HepG2 (cell line): ENCODE results near the gene BANP. TPM values are rescaled to one million over a fixed set of nuclear protein-coding genes. Genes with fewer than 3 reads are reported as not detected.

ENCODE experiments used
- BORCS8-MEF2B ChIP-seq: sonication (generic); formaldehyde crosslinking; IDR thresholded peaks from 2 replicates; pipeline ENCODE4 v1.8.0; 2022; ENCODE audit warnings: mild to moderate bottlenecking, missing genetic modification reagents
- CHD4 ChIP-seq: fragments of 200-600 bp; sonication (generic); IDR thresholded peaks from 2 replicates; pipeline ENCODE4 v1.7.0; 2017; ENCODE audit warnings: mild to moderate bottlenecking, low read length, borderline replicate concordance
- ETV5 ChIP-seq: IDR thresholded peaks from 2 replicates; pipeline ENCODE4 v1.6.1; 2018; ENCODE audit warnings: missing biosample characterization, missing genetic modification reagents, inconsistent platforms, borderline replicate concordance
- FOXC1 ChIP-seq: sonication (generic); formaldehyde crosslinking; IDR thresholded peaks from 2 replicates; pipeline ENCODE4 v1.8.0; 2022; ENCODE audit warnings: mild to moderate bottlenecking, missing genetic modification reagents, borderline replicate concordance
- GMEB2 ChIP-seq: IDR thresholded peaks from 2 replicates; pipeline ENCODE4 v1.6.1; 2016; ENCODE audit warnings: missing biosample characterization, missing genetic modification reagents, low read depth
- GTF2F1 ChIP-seq: fragments of 150-350 bp; IDR thresholded peaks from 2 replicates; pipeline ENCODE4 v1.6.1; 2014; ENCODE audit warnings: low read length
- KLF11 ChIP-seq: IDR thresholded peaks from 2 replicates; pipeline ENCODE4 v1.6.1; 2016; ENCODE audit warnings: missing compliant biosample characterization
- KMT2B ChIP-seq: IDR thresholded peaks from 2 replicates; pipeline ENCODE4 v1.6.1; 2016; ENCODE audit warnings: missing genetic modification reagents, missing compliant biosample characterization
- MAF1 ChIP-seq: sonication (generic); formaldehyde crosslinking; IDR thresholded peaks from 2 replicates; pipeline ENCODE4 v1.5.0; 2020; ENCODE audit warnings: missing genetic modification reagents, borderline replicate concordance
- MXD4 ChIP-seq: IDR thresholded peaks from 2 replicates; pipeline ENCODE4 v1.6.1; 2016; ENCODE audit warnings: mild to moderate bottlenecking, missing biosample characterization, missing genetic modification reagents
- NBN ChIP-seq: fragments of 450-650 bp; conservative IDR thresholded peaks from 2 replicates; pipeline ENCODE4 v1.6.1; 2017
- NR2F1 ChIP-seq, 2 experiments: fragments of 450-650 bp in 1 of 2; formaldehyde crosslinking in 1 of 2; IDR thresholded peaks; 2 replicates each; pipeline versions ENCODE4 v1.5.0 to v1.6.1; 2016 to 2020; ENCODE audit warnings: mild to moderate bottlenecking in 1 of 2, missing compliant biosample characterization in 1 of 2, missing genetic modification reagents in 1 of 2, moderate library complexity in 1 of 2
- RERE ChIP-seq: IDR thresholded peaks from 2 replicates; pipeline ENCODE4 v1.6.1; 2016; ENCODE audit warnings: low read depth, missing genetic modification reagents, missing compliant biosample characterization
- RXRA ChIP-seq: sonication (generic); formaldehyde crosslinking; IDR thresholded peaks from 2 replicates; pipeline ENCODE4 v1.5.1; 2020; ENCODE audit warnings: missing genetic modification reagents
- SRF ChIP-seq: IDR thresholded peaks from 2 replicates; pipeline ENCODE4 v1.6.1; 2011; ENCODE audit warnings: mild to moderate bottlenecking, low read depth, low read length, moderate library complexity
- TCF7 ChIP-seq: sonication (generic); IDR thresholded peaks from 2 replicates; pipeline ENCODE4 v1.6.1; 2016; ENCODE audit warnings: antibody characterized with exemption, low read depth
- THYN1 ChIP-seq: sonication (generic); formaldehyde crosslinking; IDR thresholded peaks from 2 replicates; pipeline ENCODE4 v1.8.1; 2023; ENCODE audit warnings: low read depth, mild to moderate bottlenecking, moderate library complexity, missing genetic modification reagents, borderline replicate concordance
- ZKSCAN5 ChIP-seq: sonication (generic); formaldehyde crosslinking; IDR thresholded peaks from 2 replicates; pipeline ENCODE4 v1.5.1; 2020; ENCODE audit warnings: mild to moderate bottlenecking, missing genetic modification reagents
- ZNF18 ChIP-seq: sonication (generic); formaldehyde crosslinking; IDR thresholded peaks from 2 replicates; pipeline ENCODE4 v1.8.0; 2022; ENCODE audit warnings: mild to moderate bottlenecking, missing genetic modification reagents; ENCODE audit not compliant: insufficient replicate concordance
- ZNF354B ChIP-seq: sonication (generic); formaldehyde crosslinking; IDR thresholded peaks from 2 replicates; pipeline ENCODE4 v1.8.0; 2022; ENCODE audit warnings: mild to moderate bottlenecking, missing genetic modification reagents
- ZNF776 ChIP-seq: sonication (generic); formaldehyde crosslinking; IDR thresholded peaks from 2 replicates; pipeline ENCODE4 v1.4.0; 2020; ENCODE audit warnings: mild to moderate bottlenecking, missing genetic modification reagents
- ZNF816 ChIP-seq: sonication (generic); formaldehyde crosslinking; IDR thresholded peaks from 2 replicates; pipeline ENCODE4 v1.8.0; 2022; ENCODE audit warnings: missing genetic modification reagents, mild to moderate bottlenecking, borderline replicate concordance
- polyA plus RNA-seq, 8 experiments: library from polyadenylated mRNA; depleted of rRNA in 3 of 8; stranded (reverse) in 7 of 8; unstranded in 1 of 8; fragments of >200 nt; fragmentation: Illumina TruSeq in 4 of 8; extraction: Trizol in 4 of 8; gene quantifications; 2 replicates each; pipeline versions ENCODE4 v1.2.1 to v1.2.3, GENCODE V29; 2011 to 2016; ENCODE audit warnings: low read depth in 4 of 8, missing spikeins in 1 of 8, mixed read lengths in 1 of 8; ENCODE audit not compliant: insufficient read depth in 1 of 8
- total RNA-seq, 5 experiments: library from RNA; depleted of rRNA; stranded (reverse); fragments of >200 nt; fragmentation: Illumina TruSeq; extraction: Trizol; gene quantifications; 2 replicates each; pipeline ENCODE4 v1.2.3, GENCODE V29; 2016; ENCODE audit warnings: low read depth in 1 of 5

The BANP gene
- total and polyA plus RNA-seq, 2 of the 13 experiments (the other 11 are each of a cell fraction or from before 2014, with no cell fraction given): 20.2 to 23.8 TPM

- 0 out of 2 replicates have a peak, but pooled peaks have one; percentile 43 for TF ChIP-seq FOXC1 (CRISPR knock-in tag)
- TF ChIP-seq SRF: no peak
- no peak for TF ChIP-seq THYN1 (CRISPR knock-in tag)
- no peak for TF ChIP-seq ZNF816
- peak; percentile 77 for TF ChIP-seq BORCS8-MEF2B (CRISPR knock-in tag)
- TF ChIP-seq ETV5 (CRISPR knock-in tag): peak; percentile 35; the same call in 1 of the 2 replicates
- TF ChIP-seq RXRA (CRISPR knock-in tag): no peak; the same call in 1 of the 2 replicates
- TF ChIP-seq ZNF18: no peak
- 0 out of 2 replicates have a peak, but pooled peaks have one; percentile 5 for TF ChIP-seq RERE (CRISPR knock-in tag)
- peak; percentile 69 for TF ChIP-seq KMT2B (CRISPR knock-in tag)
- TF ChIP-seq GTF2F1: no peak
- TF ChIP-seq ZNF776 (CRISPR knock-in tag): no peak
- TF ChIP-seq ZKSCAN5 (CRISPR knock-in tag): no peak
- peak; percentile 48; the same call in 1 of the 2 replicates for TF ChIP-seq MXD4 (CRISPR knock-in tag)
- no peak for TF ChIP-seq NBN
- no peak for TF ChIP-seq TCF7
- TF ChIP-seq CHD4: no peak
- TF ChIP-seq NR2F1 (CRISPR knock-in tag; IDR thresholded peaks at IDR 0.05): 0 out of 4 replicates have a peak, but pooled peaks of 1 of the 2 experiments have one; percentile 6
- no peak; the same call in 1 of the 2 replicates for TF ChIP-seq GMEB2
- TF ChIP-seq KLF11 (CRISPR knock-in tag): no peak
- TF ChIP-seq ZNF354B (CRISPR knock-in tag): no peak
- no peak for TF ChIP-seq MAF1 (CRISPR knock-in tag)
These were observed 2.0 kb upstream of the BANP start (continued) for GRCh38 chr16:87949071-87949744.
